Gastroesophageal sphincter (tissue), 4 donors: ENCODE data around the gene ATP13A2. TPM values are rescaled to one million over a fixed set of nuclear protein-coding genes. Genes with fewer than 3 reads are reported as not detected.
A peak's percentile ranks its signal among the peaks of the same experiment; 100 is the strongest.

Source experiments
- ATAC-seq: fragments of 150-250 bp; one replicate; pipeline ENCODE4 v1.9.1; 2016; ENCODE audit warnings: mild to moderate bottlenecking, moderate library complexity
- H3K27ac ChIP-seq, 4 donors: fragments of 200-600 bp; sonication (generic) in 3 of 4; 1 replicate in 3 of 4; 2 replicates in 1 of 4; pipeline ENCODE4 v1.5.1; 2016 to 2019
- H3K27me3 ChIP-seq: fragments of 200-600 bp; sonication (generic); one replicate; pipeline ENCODE4 v1.5.1; 2019
- H3K36me3 ChIP-seq, 2 donors: fragments of 200-600 bp; sonication (generic); one replicate each; pipeline ENCODE4 v1.5.1; 2019; ENCODE audit warnings: control low read depth in 1 of 2
- H3K4me1 ChIP-seq, 3 donors: fragments of 200-600 bp; sonication (generic); 1 replicate in 2 of 3; 2 replicates in 1 of 3; pipeline ENCODE4 v1.5.1; 2016 to 2019; ENCODE audit warnings: control low read depth in 2 of 3
- H3K4me3 ChIP-seq, 2 donors: fragments of 200-600 bp; sonication (generic); one replicate each; pipeline ENCODE4 v1.5.1; 2019; ENCODE audit warnings: mild to moderate bottlenecking in 1 of 2, moderate library complexity in 1 of 2
- H3K9me3 ChIP-seq, 3 donors: fragments of 200-600 bp; sonication (generic); one replicate each; pipeline ENCODE4 v1.5.1; 2017 to 2019; ENCODE audit warnings: control low read depth in 2 of 3
- EP300 ChIP-seq: sonication (generic); formaldehyde crosslinking; IDR thresholded peaks from one replicate; pipeline ENCODE4 v1.6.1; 2017; ENCODE audit warnings: antibody characterized with exemption, mild to moderate bottlenecking
- POLR2A ChIP-seq, 2 donors: fragments of 450-650 bp; IDR thresholded peaks; one replicate each; pipeline ENCODE4 v1.6.1; 2017; ENCODE audit warnings: antibody characterized with exemption in 2 of 2, mild to moderate bottlenecking in 2 of 2, moderate library complexity in 1 of 2
- POLR2AphosphoS5 ChIP-seq: sonication (generic); formaldehyde crosslinking; IDR thresholded peaks from one replicate; pipeline ENCODE4 v1.6.1; 2017; ENCODE audit warnings: antibody characterized with exemption
- WGBS, 2 donors: methylation state at CpG; one replicate each; pipeline ENCODE4 v1.1.5; 2018; ENCODE audit warnings: low coverage in 1 of 2; 5-methylcytosine and 5-hydroxymethylcytosine counted together
- total RNA-seq, 4 donors: library from RNA; depleted of rRNA; stranded (reverse); fragments of >200 nt; gene quantifications; one replicate each; pipeline ENCODE4 v1.1.0, GENCODE V29; 2016
- TF ChIP-seq, protein P1 (sequence below), 4 experiments: fragments of 200-600 bp in 2 of 4; fragments of 450-650 bp in 2 of 4; sonication (generic) in 1 of 4; IDR thresholded peaks; one replicate each; pipeline ENCODE4 v1.5.1; 2017 to 2019; ENCODE audit warnings: antibody characterized with exemption in 4 of 4, mild to moderate bottlenecking in 2 of 4, moderate library complexity in 2 of 4

Gene ATP13A2
- total RNA-seq, 4 donors from 2014 or later: 19.1 to 29.2 (median 20.1) TPM

- Histone ChIP-seq H3K36me3 (peaks cover 0 to 29% of the 10 kb centered on the region in 2 donors), H3K27ac (peak overlapping the region in 3 of 4 donors; percentile 90 to 97 (median 91)), H3K27me3 (no peaks in the 10 kb centered on the region), H3K4me1 (peaks cover 0 to 53% (median 13%) of the 10 kb centered on the region in 3 donors), H3K9me3 (no peaks in the 10 kb centered on the region), H3K4me3 (peak overlapping the region in 1 of 2 donors; percentile 74)
- TF ChIP-seq POLR2A (IDR thresholded peaks at IDR 0.05): no peak
- TF ChIP-seq, protein P1, sequence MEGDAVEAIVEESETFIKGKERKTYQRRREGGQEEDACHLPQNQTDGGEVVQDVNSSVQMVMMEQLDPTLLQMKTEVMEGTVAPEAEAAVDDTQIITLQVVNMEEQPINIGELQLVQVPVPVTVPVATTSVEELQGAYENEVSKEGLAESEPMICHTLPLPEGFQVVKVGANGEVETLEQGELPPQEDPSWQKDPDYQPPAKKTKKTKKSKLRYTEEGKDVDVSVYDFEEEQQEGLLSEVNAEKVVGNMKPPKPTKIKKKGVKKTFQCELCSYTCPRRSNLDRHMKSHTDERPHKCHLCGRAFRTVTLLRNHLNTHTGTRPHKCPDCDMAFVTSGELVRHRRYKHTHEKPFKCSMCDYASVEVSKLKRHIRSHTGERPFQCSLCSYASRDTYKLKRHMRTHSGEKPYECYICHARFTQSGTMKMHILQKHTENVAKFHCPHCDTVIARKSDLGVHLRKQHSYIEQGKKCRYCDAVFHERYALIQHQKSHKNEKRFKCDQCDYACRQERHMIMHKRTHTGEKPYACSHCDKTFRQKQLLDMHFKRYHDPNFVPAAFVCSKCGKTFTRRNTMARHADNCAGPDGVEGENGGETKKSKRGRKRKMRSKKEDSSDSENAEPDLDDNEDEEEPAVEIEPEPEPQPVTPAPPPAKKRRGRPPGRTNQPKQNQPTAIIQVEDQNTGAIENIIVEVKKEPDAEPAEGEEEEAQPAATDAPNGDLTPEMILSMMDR (IDR thresholded peaks at IDR 0.05): no peak
- TF ChIP-seq POLR2AphosphoS5: no peak
- TF ChIP-seq EP300: no peak
- ATAC-seq: no peak
Measured at GRCh38 chr1:17052641-17053040, 40.9 kb upstream of the ATP13A2 start.

DNA sequence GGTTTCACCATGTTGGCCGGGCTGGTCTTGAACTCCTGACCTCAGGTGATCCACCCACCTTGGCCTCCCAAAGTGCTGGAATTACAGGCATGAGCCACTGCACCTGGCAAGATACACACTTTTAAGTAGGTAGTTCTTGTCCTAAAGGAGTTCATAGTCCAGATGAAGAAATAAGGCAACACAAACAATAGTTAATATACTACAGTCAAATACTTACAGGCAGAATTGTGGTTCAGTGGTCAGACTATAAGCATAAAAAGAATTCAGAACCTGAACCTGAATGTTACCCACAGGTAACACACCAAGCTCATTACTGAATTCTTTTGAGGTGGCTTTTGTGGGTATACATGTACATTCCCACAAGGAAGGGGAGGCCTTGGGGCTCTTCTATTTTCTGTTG, 40.3 kb upstream of the ATP13A2 start:
- WGBS, 2 donors: 92% methylated on average over 1 of the region's 1 CpG; no CpG with 5 or more reads in 1 of the 2 donors
- ATAC-seq: no peak

GRCh38 chr1:17047924-17048323, 36.2 kb upstream of the ATP13A2 start:
- 62 to 79% methylated on average over 4 to 5 of the region's 5 CpGs for WGBS, 2 donors
- H3K36me3 ChIP-seq: peaks cover 4 to 56% of the 10 kb centered on the region in 2 donors

More for the DNA sequence above, 40.3 kb upstream of the ATP13A2 start:
- no peak overlapping the region for H3K4me3 ChIP-seq
- H3K36me3 ChIP-seq: peaks cover 0 to 32% of the 10 kb centered on the region in 2 donors
- no peaks in the 10 kb centered on the region for H3K9me3 ChIP-seq
- TF ChIP-seq EP300 (no peak), POLR2AphosphoS5 (no peak), POLR2A (IDR thresholded peaks at IDR 0.05) (no peak)
- TF ChIP-seq, protein P1 (IDR thresholded peaks at IDR 0.05): no peak
- peak overlapping the region in 1 of 4 donors; percentile 90 for H3K27ac ChIP-seq
- H3K27me3 ChIP-seq: no peaks in the 10 kb centered on the region
- peaks cover 0 to 55% (median 13%) of the 10 kb centered on the region in 3 donors for H3K4me1 ChIP-seq

GRCh38 chr1:17046334-17046657, 34.6 kb upstream of the ATP13A2 start:
- no peak for ATAC-seq
- TF ChIP-seq POLR2AphosphoS5 (no peak), POLR2A (IDR thresholded peaks at IDR 0.05) (no peak), EP300 (no peak)
- TF ChIP-seq, protein P1 (IDR thresholded peaks at IDR 0.05): no peak
- no peaks in the 10 kb centered on the region for H3K27me3 ChIP-seq
- H3K4me1 ChIP-seq: peaks cover 0 to 55% (median 0%) of the 10 kb centered on the region in 3 donors
- 43 to 54% methylated on average over 3 of the region's 3 CpGs for WGBS, 2 donors
- H3K27ac ChIP-seq: peak overlapping the region in 2 of 4 donors; percentile 38 to 47
- H3K36me3 ChIP-seq: peaks cover 4 to 70% of the 10 kb centered on the region in 2 donors
- no peak overlapping the region for H3K4me3 ChIP-seq
- H3K9me3 ChIP-seq: no peaks in the 10 kb centered on the region

More at GRCh38 chr1:17047924-17048323, 36.2 kb upstream of the ATP13A2 start:
- Histone ChIP-seq H3K27ac (no peak overlapping the region), H3K4me1 (peaks cover 0 to 72% (median 10%) of the 10 kb centered on the region in 3 donors), H3K9me3 (no peaks in the 10 kb centered on the region), H3K4me3 (no peak overlapping the region), H3K27me3 (no peaks in the 10 kb centered on the region)
- TF ChIP-seq, protein P1 (IDR thresholded peaks at IDR 0.05): no peak
- TF ChIP-seq POLR2AphosphoS5: no peak
- no peak for TF ChIP-seq EP300
- TF ChIP-seq POLR2A (IDR thresholded peaks at IDR 0.05): no peak
- ATAC-seq: no peak

GRCh38 chr1:17045634-17046333, 34.1 kb upstream of the ATP13A2 start:
- Histone ChIP-seq H3K36me3 (peaks cover 4 to 70% of the 10 kb centered on the region in 2 donors), H3K4me3 (peak overlapping the region in 1 of 2 donors; percentile 24), H3K9me3 (no peaks in the 10 kb centered on the region), H3K27ac (peak overlapping the region in 3 of 4 donors; percentile 24 to 47 (median 38)), H3K27me3 (no peaks in the 10 kb centered on the region), H3K4me1 (peaks cover 0 to 50% (median 0%) of the 10 kb centered on the region in 3 donors)
- TF ChIP-seq POLR2AphosphoS5: no peak
- TF ChIP-seq, protein P1 (IDR thresholded peaks at IDR 0.05): peak in 3 of 4 experiments; percentile 75 to 83 (median 79)
- ATAC-seq: peak; percentile 53
- WGBS, 2 donors: 13 to 19% methylated on average over 7 to 9 of the region's 9 CpGs
